Skeletal muscle tissue (tissue), 4 donors: ENCODE results near the gene BRCA2. TPM values are rescaled to one million over a fixed set of nuclear protein-coding genes. Genes with fewer than 3 reads are reported as not detected.
A peak's percentile ranks its signal among the peaks of the same experiment; 100 is the strongest.

Source experiments
- H3K27ac ChIP-seq: one replicate; pipeline ENCODE4 v1.7.0; 2013; ENCODE audit warnings: mild to moderate bottlenecking, low read depth, low read length, inconsistent platforms
- H3K27me3 ChIP-seq, 3 donors: one replicate each; pipeline ENCODE4 v1.7.0; 2013; ENCODE audit warnings: low read length in 3 of 3; ENCODE audit not compliant: control insufficient read depth in 3 of 3, insufficient read depth in 3 of 3
- H3K36me3 ChIP-seq, 3 donors: one replicate each; pipeline ENCODE4 v1.7.0; 2013; ENCODE audit warnings: low read length in 3 of 3; ENCODE audit not compliant: control insufficient read depth in 3 of 3, insufficient read depth in 3 of 3
- H3K4me1 ChIP-seq, 3 donors: one replicate each; pipeline ENCODE4 v1.7.0; 2013; ENCODE audit warnings: low read length in 3 of 3, mild to moderate bottlenecking in 3 of 3; ENCODE audit not compliant: control insufficient read depth in 3 of 3, insufficient read depth in 3 of 3
- H3K4me3 ChIP-seq, 3 donors: one replicate each; pipeline ENCODE4 v1.7.0; 2013; ENCODE audit warnings: low read length in 3 of 3
- H3K9ac ChIP-seq, 3 donors: one replicate each; pipeline ENCODE4 v1.7.0; 2013; ENCODE audit warnings: low read length in 3 of 3, mild to moderate bottlenecking in 3 of 3, moderate library complexity in 2 of 3, low read depth in 1 of 3
- H3K9me3 ChIP-seq, 3 donors: one replicate each; pipeline ENCODE4 v1.7.0; 2013; ENCODE audit warnings: low read length in 3 of 3; ENCODE audit not compliant: control insufficient read depth in 3 of 3
- total RNA-seq: library from RNA; depleted of rRNA; stranded (reverse); fragments of >200 nt; gene quantifications from one replicate; pipeline ENCODE4 v1.2.3, GENCODE V29; 2014
- donor health status: Osteomylitis.

The BRCA2 gene
- total RNA-seq, 1 donor from 2014 or later = 2.6 TPM

DNA sequence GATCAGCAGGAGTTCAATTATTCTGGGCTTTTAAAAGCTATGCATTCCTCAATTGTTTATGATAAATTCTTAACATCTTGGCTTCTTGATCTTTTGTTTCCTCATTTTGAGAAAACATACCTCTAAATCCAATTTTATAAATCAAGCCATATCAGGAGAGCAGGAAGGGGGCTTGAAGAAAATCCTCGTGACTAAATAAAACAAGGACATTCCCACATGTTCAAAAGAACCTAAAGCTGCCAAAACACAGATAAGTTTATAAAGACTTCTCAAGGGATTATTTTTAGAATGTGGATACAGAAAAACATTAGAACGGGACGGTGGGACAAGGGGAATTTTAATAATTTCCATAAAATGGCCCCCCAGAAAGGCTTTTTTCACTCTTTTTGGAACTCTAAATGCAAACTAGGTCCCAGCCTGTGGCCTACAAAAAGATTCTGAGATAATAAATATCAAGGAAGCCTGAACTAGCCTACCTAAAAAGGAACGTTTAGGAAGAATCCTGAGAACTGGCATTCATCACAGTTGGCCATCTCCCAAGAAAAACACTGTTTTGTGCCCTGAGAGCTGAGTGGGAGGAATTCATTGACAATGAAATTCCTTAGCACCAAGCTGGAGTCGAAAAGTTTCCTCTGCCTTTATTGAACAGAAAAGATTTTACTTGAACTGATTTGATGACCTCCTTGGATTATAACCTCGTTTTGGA, 30.2 kb upstream of the BRCA2 start:
- Histone ChIP-seq H3K4me3 (no peak overlapping the region), H3K9ac (no peak overlapping the region), H3K27ac (peak overlapping the region; percentile 15), H3K9me3 (no peaks in the 10 kb centered on the region), H3K36me3 (peaks cover 2 to 19% (median 19%) of the 10 kb centered on the region in 3 donors), H3K27me3 (no peaks in the 10 kb centered on the region), H3K4me1 (no peaks in the 10 kb centered on the region)

DNA sequence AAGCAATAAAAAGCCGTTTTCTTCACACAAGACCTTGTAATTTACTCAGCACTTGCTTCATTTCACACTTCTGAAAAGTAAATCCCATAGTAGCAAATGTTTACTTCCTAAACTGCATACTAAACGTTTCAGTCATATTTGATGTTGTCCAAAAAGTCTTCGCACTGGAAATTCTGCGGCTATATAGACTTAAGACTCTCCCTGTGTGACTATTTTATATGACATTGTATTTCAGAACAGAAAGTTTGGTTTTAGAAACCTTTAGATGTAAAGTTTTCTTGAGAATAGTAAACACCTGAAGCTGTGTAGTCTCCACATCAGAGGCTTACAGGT, 29.7 kb upstream of the BRCA2 start:
- no peak overlapping the region for H3K9ac ChIP-seq
- peak overlapping the region; percentile 16 for H3K27ac ChIP-seq
- H3K4me3 ChIP-seq = no peak overlapping the region
- peaks cover 2 to 21% (median 19%) of the 10 kb centered on the region in 3 donors for H3K36me3 ChIP-seq
- no peaks in the 10 kb centered on the region for H3K27me3 ChIP-seq
- H3K9me3 ChIP-seq = no peaks in the 10 kb centered on the region
- H3K4me1 ChIP-seq = no peaks in the 10 kb centered on the region

DNA sequence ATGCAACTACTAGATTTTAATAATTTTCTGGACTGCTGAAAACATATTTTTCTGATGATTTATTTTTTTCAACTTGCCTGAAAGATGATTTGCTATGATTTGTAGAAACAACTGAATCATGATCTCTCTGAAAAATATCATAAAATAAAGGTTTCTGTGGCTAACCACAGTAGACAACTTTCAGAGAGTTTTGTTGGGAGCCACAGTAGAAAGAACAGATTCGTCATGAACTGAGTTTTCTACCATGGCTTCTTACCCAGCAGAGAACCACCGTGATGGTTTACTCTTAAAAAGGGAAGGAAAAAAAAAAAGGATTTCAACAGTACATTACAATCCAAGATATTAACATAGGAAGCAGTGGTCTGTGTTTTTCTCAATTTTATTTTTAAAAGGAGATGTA, 18.1 kb upstream of the BRCA2 start:
- H3K36me3 ChIP-seq = peaks cover 9 to 14% (median 10%) of the 10 kb centered on the region in 3 donors
- H3K4me3 ChIP-seq = no peak overlapping the region
- no peaks in the 10 kb centered on the region for H3K4me1 ChIP-seq
- no peaks in the 10 kb centered on the region for H3K9me3 ChIP-seq
- H3K27ac ChIP-seq = no peak overlapping the region
- no peak overlapping the region for H3K9ac ChIP-seq
- no peaks in the 10 kb centered on the region for H3K27me3 ChIP-seq

DNA sequence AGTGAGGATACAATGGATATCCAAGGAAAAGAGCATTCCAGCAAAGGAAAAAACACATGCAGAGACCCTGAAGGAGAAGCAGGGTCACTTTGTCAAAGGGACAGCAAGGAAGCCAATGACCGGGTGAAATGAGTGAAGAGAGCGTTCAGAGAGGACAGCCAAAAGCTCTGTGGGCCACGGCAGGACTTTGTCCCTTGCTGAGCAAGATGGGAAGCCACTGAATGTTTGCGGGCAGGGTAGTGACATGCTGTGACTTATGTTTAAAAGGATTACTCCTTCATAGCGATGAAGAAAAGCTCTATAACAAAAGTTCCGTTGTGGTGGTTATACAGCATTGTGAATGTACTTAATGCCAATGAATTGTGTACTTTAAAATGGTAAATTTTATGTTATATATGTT, 16.6 kb upstream of the BRCA2 start:
- Histone ChIP-seq H3K9me3 (no peaks in the 10 kb centered on the region), H3K27me3 (peaks cover 0 to 3% (median 0%) of the 10 kb centered on the region in 3 donors), H3K4me3 (no peak overlapping the region), H3K4me1 (no peaks in the 10 kb centered on the region), H3K36me3 (peaks cover 9 to 14% (median 10%) of the 10 kb centered on the region in 3 donors), H3K9ac (no peak overlapping the region), H3K27ac (no peak overlapping the region)

DNA sequence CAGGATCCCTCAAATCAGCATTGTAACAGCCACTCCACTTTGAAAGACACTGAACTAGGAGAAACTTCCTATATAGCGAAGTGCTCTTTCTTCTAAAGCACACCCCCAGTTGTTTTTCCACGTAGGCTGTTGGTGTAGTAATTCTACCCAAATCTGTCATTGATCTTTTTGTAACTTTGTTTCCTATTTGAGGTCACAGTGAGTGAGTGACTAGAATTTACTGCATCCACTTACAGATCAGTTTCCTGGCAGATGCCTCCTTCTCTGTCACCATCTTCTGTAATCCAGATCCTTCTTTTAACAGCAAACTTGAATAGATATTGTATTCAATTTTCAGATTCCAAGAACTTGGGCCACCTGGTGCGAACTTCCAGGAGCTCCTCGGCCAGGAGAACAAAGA, 15.4 kb upstream of the BRCA2 start:
- Histone ChIP-seq H3K9me3 (no peaks in the 10 kb centered on the region), H3K36me3 (peaks cover 6 to 10% (median 6%) of the 10 kb centered on the region in 3 donors), H3K4me1 (no peaks in the 10 kb centered on the region), H3K27me3 (peaks cover 0 to 3% (median 0%) of the 10 kb centered on the region in 3 donors), H3K9ac (no peak overlapping the region), H3K4me3 (no peak overlapping the region), H3K27ac (no peak overlapping the region)

DNA sequence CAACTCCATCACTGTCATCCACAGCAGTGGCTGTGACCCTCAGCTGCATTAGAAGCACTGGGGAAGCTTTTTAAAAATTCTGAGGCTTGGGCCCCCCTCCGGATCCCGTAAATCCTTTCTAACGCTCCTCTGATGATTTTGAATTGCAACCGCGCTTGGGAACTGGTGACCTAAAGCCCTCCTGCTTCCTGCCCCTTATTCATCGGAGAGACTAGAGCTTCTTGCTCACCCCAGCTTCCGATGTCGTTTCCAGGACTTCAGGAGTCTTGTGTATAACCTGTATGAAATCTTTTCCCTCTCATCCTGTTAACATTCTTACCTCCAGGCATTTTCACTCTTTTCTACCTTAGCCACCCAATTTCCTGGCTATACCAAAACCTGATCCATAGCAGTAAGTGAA, 14.9 kb upstream of the BRCA2 start:
- H3K27ac ChIP-seq = no peak overlapping the region
- H3K9ac ChIP-seq = no peak overlapping the region
- peaks cover 0 to 3% (median 0%) of the 10 kb centered on the region in 3 donors for H3K27me3 ChIP-seq
- no peaks in the 10 kb centered on the region for H3K4me1 ChIP-seq
- H3K36me3 ChIP-seq = peaks cover 2 to 6% (median 2%) of the 10 kb centered on the region in 3 donors
- H3K4me3 ChIP-seq = no peak overlapping the region
- H3K9me3 ChIP-seq = no peaks in the 10 kb centered on the region

DNA sequence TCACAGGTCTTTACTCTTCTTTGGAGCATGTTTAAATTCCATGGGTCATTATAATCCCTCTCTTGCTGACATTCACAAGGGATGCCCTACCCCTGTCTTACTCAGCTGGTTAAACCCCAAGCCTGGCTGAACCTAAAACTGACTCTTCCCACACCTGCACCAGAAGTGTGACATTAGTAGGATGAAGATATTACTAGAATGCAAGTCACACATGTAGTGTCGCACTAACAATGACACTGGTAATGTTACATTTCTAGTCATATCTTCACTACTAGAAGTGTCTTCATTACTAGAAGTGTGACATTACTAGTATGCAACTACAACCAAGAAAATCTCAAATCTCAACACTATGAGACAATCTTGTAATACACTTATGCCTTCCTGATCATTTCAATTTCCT, 14.4 kb upstream of the BRCA2 start:
- Histone ChIP-seq H3K36me3 (peaks cover 0 to under 1% (median 0%) of the 10 kb centered on the region in 3 donors), H3K4me1 (no peaks in the 10 kb centered on the region), H3K9ac (no peak overlapping the region), H3K27me3 (peaks cover 0 to 3% (median 0%) of the 10 kb centered on the region in 3 donors), H3K27ac (no peak overlapping the region), H3K9me3 (no peaks in the 10 kb centered on the region), H3K4me3 (no peak overlapping the region)

DNA sequence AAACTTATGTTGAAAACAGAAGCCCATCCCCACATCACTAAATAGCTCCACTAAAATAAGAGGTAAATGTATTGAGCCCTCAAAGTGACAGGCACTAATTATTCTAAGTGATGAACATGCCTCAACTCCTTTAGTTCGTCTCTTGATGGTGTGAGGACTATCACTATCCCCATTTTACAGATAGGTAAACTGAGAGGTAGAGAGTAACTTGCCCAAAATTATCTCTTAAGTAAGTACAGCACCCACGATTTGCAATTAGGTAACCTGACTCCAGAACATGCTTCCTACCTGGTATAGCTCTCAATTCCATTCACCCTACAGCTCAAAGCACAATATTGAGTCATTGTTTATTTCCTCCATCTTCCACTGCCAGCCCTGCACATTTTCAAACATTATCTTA, 12.8 kb upstream of the BRCA2 start:
- Histone ChIP-seq H3K27ac (no peak overlapping the region), H3K4me1 (no peaks in the 10 kb centered on the region), H3K36me3 (no peaks in the 10 kb centered on the region), H3K27me3 (peaks cover 0 to 3% (median 0%) of the 10 kb centered on the region in 3 donors), H3K4me3 (no peak overlapping the region), H3K9ac (no peak overlapping the region), H3K9me3 (no peaks in the 10 kb centered on the region)

DNA sequence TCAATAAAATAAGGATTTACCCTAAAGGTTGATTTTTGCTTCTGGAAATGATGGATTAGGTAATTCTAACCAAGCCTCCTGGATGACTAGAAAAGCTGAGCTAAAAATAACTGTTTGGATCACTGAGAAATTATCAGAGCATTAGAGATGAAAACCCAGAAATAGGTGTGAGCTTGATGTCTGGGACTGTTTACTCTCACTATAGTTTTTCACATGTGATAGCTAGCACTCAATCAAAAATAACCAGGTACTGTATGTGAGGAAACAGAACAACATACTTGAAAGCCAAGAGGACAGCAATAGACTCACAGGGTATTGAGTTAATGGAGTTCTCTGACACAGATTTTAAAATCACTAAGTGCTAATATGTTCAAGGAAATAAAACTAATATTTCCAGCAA, 9.7 kb upstream of the BRCA2 start:
- H3K27ac ChIP-seq = no peak overlapping the region
- no peaks in the 10 kb centered on the region for H3K9me3 ChIP-seq
- no peaks in the 10 kb centered on the region for H3K36me3 ChIP-seq
- H3K4me1 ChIP-seq = no peaks in the 10 kb centered on the region
- peaks cover 0 to 3% (median 0%) of the 10 kb centered on the region in 3 donors for H3K27me3 ChIP-seq
- H3K9ac ChIP-seq = no peak overlapping the region
- H3K4me3 ChIP-seq = no peak overlapping the region

DNA sequence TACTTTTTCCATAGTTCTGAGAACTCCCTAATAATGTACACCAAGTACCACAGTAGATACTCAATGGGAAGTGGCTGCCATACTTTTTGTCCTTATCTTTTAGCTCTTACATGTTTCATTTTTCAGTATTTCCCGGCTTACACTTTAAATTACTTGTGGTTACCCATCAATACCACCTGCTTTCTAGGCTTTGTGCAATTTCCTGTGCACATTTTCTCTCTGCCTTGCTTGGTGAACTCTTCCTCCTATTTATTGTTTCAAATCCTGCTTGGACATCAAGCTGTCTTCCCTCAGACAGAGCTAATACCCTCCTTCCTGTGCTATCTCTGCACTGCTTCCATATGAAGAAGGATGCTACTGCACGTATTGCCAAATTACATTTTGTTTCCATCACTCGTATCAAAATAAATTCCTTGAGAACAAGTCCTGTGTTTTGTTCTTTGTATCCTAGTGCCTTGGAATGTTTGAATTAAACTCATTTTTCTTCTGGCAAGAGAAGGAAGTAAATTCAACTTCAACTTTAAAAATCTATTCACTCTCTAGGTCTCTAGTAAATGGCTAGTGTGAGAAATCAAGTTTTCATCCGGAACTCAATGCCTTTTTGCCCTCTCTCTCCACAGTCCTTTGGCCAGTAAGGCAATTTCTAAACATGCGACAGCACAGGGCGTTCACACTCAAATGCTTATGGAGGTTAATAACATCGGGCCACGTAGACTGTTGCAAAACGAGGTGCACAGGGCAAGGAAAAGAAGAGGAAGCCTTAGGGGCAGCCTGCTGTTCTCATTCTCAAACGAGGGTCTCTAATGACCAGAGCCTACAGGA, 5.8 kb upstream of the BRCA2 start:
- H3K27me3 ChIP-seq = no peaks in the 10 kb centered on the region
- no peaks in the 10 kb centered on the region for H3K36me3 ChIP-seq
- H3K27ac ChIP-seq = no peak overlapping the region
- no peaks in the 10 kb centered on the region for H3K9me3 ChIP-seq
- H3K4me1 ChIP-seq = no peaks in the 10 kb centered on the region
- peak overlapping the region; percentile 0 to 16 (median 5) for H3K9ac ChIP-seq
- peak overlapping the region; percentile 22 to 57 (median 49) for H3K4me3 ChIP-seq
